Suprapubic skin (tissue), 4 donors: Measurements from ENCODE around the gene LDHAL6B. TPM values are rescaled to one million over a fixed set of nuclear protein-coding genes. Genes with fewer than 3 reads are reported as not detected.

Source experiments
- DNase-seq, 2 donors: peaks; one replicate each; pipeline ENCODE4 v3.0.0-alpha.2; 2019; ENCODE audit warnings: low spot score in 2 of 2
- H3K27ac ChIP-seq: fragments of 200-600 bp; sonication (generic); one replicate; pipeline ENCODE4 v1.5.1; 2019
- H3K27me3 ChIP-seq: fragments of 200-600 bp; sonication (generic); one replicate; pipeline ENCODE4 v1.5.1; 2019
- H3K36me3 ChIP-seq: fragments of 200-600 bp; sonication (generic); one replicate; pipeline ENCODE4 v1.5.1; 2019
- H3K4me1 ChIP-seq: fragments of 200-600 bp; sonication (generic); one replicate; pipeline ENCODE4 v1.5.1; 2019
- H3K4me3 ChIP-seq: fragments of 200-600 bp; sonication (generic); one replicate; pipeline ENCODE4 v1.5.1; 2019; ENCODE audit warnings: mild to moderate bottlenecking
- H3K9me3 ChIP-seq: fragments of 200-600 bp; sonication (generic); one replicate; pipeline ENCODE4 v1.5.1; 2019
- EP300 ChIP-seq: sonication (generic); formaldehyde crosslinking; IDR thresholded peaks from one replicate; pipeline ENCODE4 v1.6.1; 2017; ENCODE audit warnings: antibody characterized with exemption
- POLR2A ChIP-seq, 2 donors: fragments of 450-650 bp; IDR thresholded peaks; one replicate each; pipeline ENCODE4 v1.6.1; 2017; ENCODE audit warnings: antibody characterized with exemption in 2 of 2, mild to moderate bottlenecking in 2 of 2, moderate library complexity in 2 of 2
- POLR2AphosphoS5 ChIP-seq, 3 donors: sonication (generic); formaldehyde crosslinking; IDR thresholded peaks; one replicate each; pipeline ENCODE4 v1.6.1; 2017; ENCODE audit warnings: antibody characterized with exemption in 3 of 3
- WGBS: methylation state at CpG from one replicate; pipeline ENCODE4 v1.1.5; 2018; 5-methylcytosine and 5-hydroxymethylcytosine counted together
- total RNA-seq, 4 donors: library from RNA; depleted of rRNA; stranded (reverse); fragments of >200 nt; gene quantifications; one replicate each; pipeline ENCODE4 v1.1.0, GENCODE V29; 2016
- TF ChIP-seq, protein P1 (sequence below), 2 donors: fragments of 200-600 bp in 1 of 2; fragments of 450-650 bp in 1 of 2; sonication (generic) in 1 of 2; IDR thresholded peaks; one replicate each; pipeline ENCODE4 v1.5.1; 2016 to 2019; ENCODE audit warnings: antibody characterized with exemption in 2 of 2, mild to moderate bottlenecking in 1 of 2, moderate library complexity in 1 of 2

Gene LDHAL6B
- total RNA-seq, 4 donors from 2014 or later, result not detected

DNA sequence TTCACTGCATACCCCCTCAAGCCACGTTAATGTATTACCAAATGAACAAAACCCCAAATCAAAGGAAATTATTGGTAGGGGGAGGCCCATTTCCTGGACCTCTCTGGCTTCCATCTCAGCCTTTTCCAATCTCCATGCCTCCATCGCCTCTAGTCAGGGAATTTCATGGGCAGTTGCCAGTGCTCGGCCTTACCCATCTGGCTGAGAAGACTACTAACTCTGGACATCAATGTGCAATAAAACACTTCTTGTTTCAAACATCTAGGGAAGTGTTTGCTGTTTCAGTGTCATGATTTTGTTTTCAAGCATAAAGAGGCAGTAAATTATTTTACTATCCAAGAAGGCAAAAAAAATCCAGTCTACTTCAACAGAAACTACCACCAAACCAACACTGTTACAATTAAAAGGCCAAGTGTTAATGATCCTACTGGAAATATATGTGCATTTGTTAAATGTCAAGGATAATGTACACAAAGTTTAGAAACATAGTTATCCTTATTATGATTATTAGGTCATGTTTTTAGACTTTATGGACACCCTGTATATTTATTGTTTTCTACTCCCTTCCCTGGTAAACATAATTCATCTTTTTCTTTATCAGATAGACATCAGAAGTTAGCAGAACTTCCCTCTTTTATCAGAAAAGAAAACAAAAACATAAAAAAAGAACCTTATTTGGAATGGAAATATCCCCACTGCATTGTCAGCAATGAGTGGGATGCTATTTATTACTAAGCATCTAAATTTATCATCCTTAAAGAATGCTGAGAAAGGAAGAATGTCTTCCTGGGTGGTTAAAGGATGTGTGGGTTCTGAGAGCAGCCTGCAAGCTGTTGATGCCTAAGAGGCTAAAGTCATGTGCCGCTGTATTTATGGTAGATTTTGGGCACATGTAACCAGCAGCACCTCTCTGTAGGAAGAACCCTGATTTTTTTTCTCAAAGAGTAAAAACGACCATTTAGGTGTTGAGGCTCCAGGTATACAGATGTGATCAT is 15.2 kb downstream of the LDHAL6B start:
- H3K27me3 ChIP-seq, result no peaks in the 10 kb centered on the region
- no peak for TF ChIP-seq POLR2A (IDR thresholded peaks at IDR 0.05)
- TF ChIP-seq, protein P1, sequence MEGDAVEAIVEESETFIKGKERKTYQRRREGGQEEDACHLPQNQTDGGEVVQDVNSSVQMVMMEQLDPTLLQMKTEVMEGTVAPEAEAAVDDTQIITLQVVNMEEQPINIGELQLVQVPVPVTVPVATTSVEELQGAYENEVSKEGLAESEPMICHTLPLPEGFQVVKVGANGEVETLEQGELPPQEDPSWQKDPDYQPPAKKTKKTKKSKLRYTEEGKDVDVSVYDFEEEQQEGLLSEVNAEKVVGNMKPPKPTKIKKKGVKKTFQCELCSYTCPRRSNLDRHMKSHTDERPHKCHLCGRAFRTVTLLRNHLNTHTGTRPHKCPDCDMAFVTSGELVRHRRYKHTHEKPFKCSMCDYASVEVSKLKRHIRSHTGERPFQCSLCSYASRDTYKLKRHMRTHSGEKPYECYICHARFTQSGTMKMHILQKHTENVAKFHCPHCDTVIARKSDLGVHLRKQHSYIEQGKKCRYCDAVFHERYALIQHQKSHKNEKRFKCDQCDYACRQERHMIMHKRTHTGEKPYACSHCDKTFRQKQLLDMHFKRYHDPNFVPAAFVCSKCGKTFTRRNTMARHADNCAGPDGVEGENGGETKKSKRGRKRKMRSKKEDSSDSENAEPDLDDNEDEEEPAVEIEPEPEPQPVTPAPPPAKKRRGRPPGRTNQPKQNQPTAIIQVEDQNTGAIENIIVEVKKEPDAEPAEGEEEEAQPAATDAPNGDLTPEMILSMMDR (IDR thresholded peaks at IDR 0.05), result no peak
- no peak for TF ChIP-seq EP300
- no peak for DNase-seq
- 86% methylated on average over 5 of the region's 5 CpGs for WGBS
- H3K4me3 ChIP-seq, result no peak overlapping the region
- peaks cover 41% of the 10 kb centered on the region for H3K36me3 ChIP-seq
- no peaks in the 10 kb centered on the region for H3K4me1 ChIP-seq
- no peak overlapping the region for H3K27ac ChIP-seq
- no peaks in the 10 kb centered on the region for H3K9me3 ChIP-seq

DNA sequence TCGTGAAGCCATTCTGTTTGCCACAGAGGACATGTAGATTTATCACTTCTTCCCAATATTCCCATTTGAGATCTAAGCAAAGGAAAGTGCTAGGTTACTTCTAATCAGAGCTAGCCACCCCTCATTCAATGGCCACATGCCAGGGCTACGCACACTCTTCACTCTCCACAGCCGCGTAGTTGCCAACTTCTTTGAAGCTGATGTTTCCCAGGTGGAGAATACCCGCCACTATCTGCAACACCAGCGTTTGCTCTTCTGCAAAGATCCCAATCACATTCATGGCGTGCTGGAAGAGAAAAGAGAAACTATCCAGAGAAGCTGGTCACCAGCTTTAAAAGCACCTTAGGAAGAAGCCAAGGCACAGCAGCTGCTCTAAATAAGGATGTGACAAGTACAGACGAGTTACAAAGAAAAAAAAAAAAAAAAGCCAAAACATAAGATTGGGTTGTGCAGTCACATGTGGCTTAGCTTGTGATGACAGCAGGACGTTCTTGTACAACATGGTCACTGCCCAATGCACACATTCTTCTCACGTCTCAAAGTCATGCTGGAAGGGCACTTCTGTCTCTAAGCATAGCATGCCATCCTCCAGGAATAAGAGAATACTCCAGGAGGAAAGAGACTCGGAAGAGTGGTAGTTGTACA is 16.4 kb downstream of the LDHAL6B start:
- TF ChIP-seq POLR2A (IDR thresholded peaks at IDR 0.05) (no peak), POLR2AphosphoS5 (IDR thresholded peaks at IDR 0.05) (no peak), EP300 (no peak)
- TF ChIP-seq, protein P1 (IDR thresholded peaks at IDR 0.05), result no peak
- H3K4me1 ChIP-seq, result no peaks in the 10 kb centered on the region
- H3K9me3 ChIP-seq, result no peaks in the 10 kb centered on the region
- H3K36me3 ChIP-seq, result peaks cover 36% of the 10 kb centered on the region
- H3K27me3 ChIP-seq, result no peaks in the 10 kb centered on the region
- H3K4me3 ChIP-seq, result no peak overlapping the region
- WGBS, result 74% methylated on average over 11 of the region's 11 CpGs
- no peak for DNase-seq
- no peak overlapping the region for H3K27ac ChIP-seq

DNA sequence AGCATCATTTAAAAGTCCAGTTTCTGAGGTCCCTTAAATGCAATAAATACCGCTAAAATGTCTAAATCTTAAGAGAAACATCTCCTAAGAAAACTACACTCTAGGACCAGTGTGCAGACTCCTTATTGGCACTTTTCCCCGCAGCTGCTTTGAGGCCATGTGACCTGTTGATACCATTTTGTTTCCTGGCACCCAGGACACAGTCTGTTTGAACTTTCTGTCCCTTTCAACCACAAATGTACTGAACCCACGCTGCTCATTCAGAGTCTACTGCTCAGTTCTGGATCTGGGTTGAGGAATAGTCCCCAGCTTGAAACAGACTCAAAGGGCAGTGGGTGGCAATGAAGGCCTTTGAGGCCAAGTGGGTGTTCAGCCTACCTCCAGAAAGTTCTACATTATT is 17.1 kb downstream of the LDHAL6B start:
- TF ChIP-seq POLR2AphosphoS5 (IDR thresholded peaks at IDR 0.05), result no peak
- no peak for TF ChIP-seq EP300
- TF ChIP-seq, protein P1 (IDR thresholded peaks at IDR 0.05), result no peak
- no peak for TF ChIP-seq POLR2A (IDR thresholded peaks at IDR 0.05)
- WGBS, result 81% methylated on average over 3 of the region's 3 CpGs
- H3K9me3 ChIP-seq, result no peaks in the 10 kb centered on the region
- peaks cover 34% of the 10 kb centered on the region for H3K36me3 ChIP-seq
- no peaks in the 10 kb centered on the region for H3K27me3 ChIP-seq
- no peaks in the 10 kb centered on the region for H3K4me1 ChIP-seq
- no peak overlapping the region for H3K27ac ChIP-seq
- H3K4me3 ChIP-seq, result no peak overlapping the region
- DNase-seq, result no peak

DNA sequence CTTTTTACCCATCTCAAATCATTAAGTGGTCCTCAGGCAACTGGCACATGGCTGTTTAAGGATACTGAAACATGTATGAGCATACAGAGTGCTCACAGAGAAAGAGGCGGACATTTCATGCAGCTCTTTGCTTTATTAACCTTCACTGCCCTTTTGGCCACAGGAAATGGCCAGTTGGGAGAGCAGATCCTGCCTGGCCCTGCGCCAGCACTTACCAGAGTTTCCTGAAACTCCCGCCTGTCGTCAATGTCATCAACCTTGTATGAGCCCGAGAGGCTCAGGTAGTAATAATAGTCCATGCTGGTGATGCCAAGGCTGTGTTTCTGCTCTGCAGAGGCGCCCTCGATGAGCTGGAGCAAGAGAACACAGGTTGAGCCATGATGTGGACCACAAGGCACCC is 17.8 kb downstream of the LDHAL6B start:
- Histone ChIP-seq H3K9me3 (no peaks in the 10 kb centered on the region), H3K27ac (no peak overlapping the region), H3K4me1 (no peaks in the 10 kb centered on the region), H3K36me3 (peaks cover 32% of the 10 kb centered on the region), H3K4me3 (no peak overlapping the region), H3K27me3 (no peaks in the 10 kb centered on the region)
- TF ChIP-seq POLR2AphosphoS5 (IDR thresholded peaks at IDR 0.05), result no peak
- TF ChIP-seq, protein P1 (IDR thresholded peaks at IDR 0.05), result no peak
- TF ChIP-seq POLR2A (IDR thresholded peaks at IDR 0.05), result no peak
- TF ChIP-seq EP300, result no peak
- 88% methylated on average over 7 of the region's 7 CpGs for WGBS
- DNase-seq, result no peak

DNA sequence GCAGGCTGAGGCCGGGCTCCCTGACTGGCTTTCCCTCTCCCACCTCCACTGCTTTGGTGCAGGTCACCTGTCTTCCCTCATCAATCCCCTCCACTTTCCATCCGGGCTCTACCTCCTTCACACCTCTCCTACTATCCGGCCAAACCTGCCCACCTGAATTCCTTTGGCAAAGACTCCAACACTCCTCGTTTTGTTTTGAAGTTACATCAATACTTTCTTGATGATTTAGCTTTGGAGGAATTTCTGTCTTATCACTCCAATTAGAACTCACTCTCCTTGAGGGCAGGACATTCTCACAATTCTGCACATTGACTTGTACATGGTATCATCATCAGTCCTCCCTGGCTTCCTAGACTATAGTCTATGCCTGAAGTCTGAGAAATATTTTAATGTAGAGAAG is 20.4 kb downstream of the LDHAL6B start:
- TF ChIP-seq, protein P1 (IDR thresholded peaks at IDR 0.05), result no peak
- TF ChIP-seq POLR2AphosphoS5 (IDR thresholded peaks at IDR 0.05) (no peak), POLR2A (IDR thresholded peaks at IDR 0.05) (no peak), EP300 (no peak)
- no peaks in the 10 kb centered on the region for H3K9me3 ChIP-seq
- 86% methylated on average over 4 of the region's 4 CpGs for WGBS
- H3K36me3 ChIP-seq, result peaks cover 20% of the 10 kb centered on the region
- no peak overlapping the region for H3K27ac ChIP-seq
- peaks cover 1% of the 10 kb centered on the region for H3K4me1 ChIP-seq
- no peak overlapping the region for H3K4me3 ChIP-seq
- DNase-seq, result no peak
- H3K27me3 ChIP-seq, result no peaks in the 10 kb centered on the region
